Peyer's patch (tissue), 4 donors: Measurements from ENCODE around the gene CPSF3.

Experiments
- POLR2A ChIP-seq, 2 donors: fragments of 450-650 bp; IDR thresholded peaks; one replicate each; pipeline ENCODE4 v1.5.1; 2017; ENCODE audit warnings: antibody characterized with exemption in 2 of 2, mild to moderate bottlenecking in 2 of 2, moderate library complexity in 2 of 2
- TF ChIP-seq, protein P1 (sequence below), 6 experiments: fragments of 450-650 bp in 4 of 6; fragments of 200-600 bp in 2 of 6; sonication (generic) in 1 of 6; IDR thresholded peaks; one replicate each; pipeline ENCODE4 v1.5.1; 2017 to 2019; ENCODE audit warnings: antibody characterized with exemption in 6 of 6, mild to moderate bottlenecking in 3 of 6, moderate library complexity in 1 of 6

DNA sequence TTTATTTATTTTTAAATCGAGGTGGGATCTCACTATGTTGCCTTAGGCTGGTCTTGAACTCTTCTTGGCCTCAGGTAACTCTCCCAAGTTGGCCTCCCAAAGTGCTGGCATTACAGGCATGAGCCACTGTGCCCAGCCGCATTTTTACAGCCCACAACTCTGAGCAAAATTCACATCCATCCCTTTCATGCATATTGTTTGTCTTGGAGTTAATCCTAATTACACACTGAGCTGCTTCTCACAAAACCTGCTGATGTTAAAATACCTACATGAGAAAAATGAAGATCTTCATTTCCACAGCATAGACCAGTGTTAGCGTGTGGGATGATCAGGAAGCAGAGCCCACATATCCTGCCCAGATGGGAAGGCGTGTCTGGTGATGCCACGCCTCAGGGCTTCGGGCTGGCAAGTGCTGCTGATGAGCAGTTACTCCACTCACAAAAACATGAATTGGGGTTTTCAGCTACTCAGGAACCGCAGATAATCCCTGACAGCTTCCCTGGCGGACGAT is 14.8 kb upstream of the CPSF3 start:
- TF ChIP-seq, protein P1, sequence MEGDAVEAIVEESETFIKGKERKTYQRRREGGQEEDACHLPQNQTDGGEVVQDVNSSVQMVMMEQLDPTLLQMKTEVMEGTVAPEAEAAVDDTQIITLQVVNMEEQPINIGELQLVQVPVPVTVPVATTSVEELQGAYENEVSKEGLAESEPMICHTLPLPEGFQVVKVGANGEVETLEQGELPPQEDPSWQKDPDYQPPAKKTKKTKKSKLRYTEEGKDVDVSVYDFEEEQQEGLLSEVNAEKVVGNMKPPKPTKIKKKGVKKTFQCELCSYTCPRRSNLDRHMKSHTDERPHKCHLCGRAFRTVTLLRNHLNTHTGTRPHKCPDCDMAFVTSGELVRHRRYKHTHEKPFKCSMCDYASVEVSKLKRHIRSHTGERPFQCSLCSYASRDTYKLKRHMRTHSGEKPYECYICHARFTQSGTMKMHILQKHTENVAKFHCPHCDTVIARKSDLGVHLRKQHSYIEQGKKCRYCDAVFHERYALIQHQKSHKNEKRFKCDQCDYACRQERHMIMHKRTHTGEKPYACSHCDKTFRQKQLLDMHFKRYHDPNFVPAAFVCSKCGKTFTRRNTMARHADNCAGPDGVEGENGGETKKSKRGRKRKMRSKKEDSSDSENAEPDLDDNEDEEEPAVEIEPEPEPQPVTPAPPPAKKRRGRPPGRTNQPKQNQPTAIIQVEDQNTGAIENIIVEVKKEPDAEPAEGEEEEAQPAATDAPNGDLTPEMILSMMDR (IDR thresholded peaks at IDR 0.05), result no peak
- no peak for TF ChIP-seq POLR2A (IDR thresholded peaks at IDR 0.05)
